Smooth muscle cell (in vitro differentiated cells): ENCODE results near the gene CAAP1. TPM values are rescaled to one million over a fixed set of nuclear protein-coding genes. Genes with fewer than 3 reads are reported as not detected.
"Not testable (repeated sequence)": the region's sequence is repeated elsewhere in the genome, so short reads cannot be mapped to it uniquely, and the experiment has no call there.

Experiments used
- DNase-seq: peaks from one replicate; lab custom pipeline; 2025; ENCODE audit not compliant: unreplicated experiment; lab: John Stamatoyannopoulos, UW
- H2AFZ ChIP-seq: fragments of 200-600 bp; sonication (generic); 2 replicates; pipeline ENCODE4 v1.6.0; 2016; ENCODE audit warnings: antibody characterized with exemption, low read depth, mild to moderate bottlenecking
- H3F3A ChIP-seq: fragments of 200-600 bp; sonication (generic); 2 replicates; pipeline ENCODE4 v1.6.0; 2017; ENCODE audit warnings: antibody characterized with exemption, low read depth
- H3K27ac ChIP-seq: fragments of 200-600 bp; sonication (generic); 2 replicates; pipeline ENCODE4 v1.5.1; 2016; ENCODE audit warnings: low read depth, mild to moderate bottlenecking
- H3K27me3 ChIP-seq: fragments of 200-600 bp; sonication (generic); 2 replicates; pipeline ENCODE4 v1.6.1; 2016; ENCODE audit warnings: low read depth, mild to moderate bottlenecking
- H3K36me3 ChIP-seq: fragments of 200-600 bp; sonication (generic); 2 replicates; pipeline ENCODE4 v1.5.1; 2016; ENCODE audit warnings: low read depth
- H3K4me1 ChIP-seq: fragments of 200-600 bp; sonication (generic); 2 replicates; pipeline ENCODE4 v1.5.1; 2016; ENCODE audit warnings: low read depth
- H3K4me2 ChIP-seq: fragments of 200-600 bp; sonication (generic); 2 replicates; pipeline ENCODE4 v1.6.0; 2016; ENCODE audit warnings: mild to moderate bottlenecking
- H3K4me3 ChIP-seq: fragments of 200-600 bp; sonication (generic); 2 replicates; pipeline ENCODE4 v1.5.1; 2016; ENCODE audit warnings: mild to moderate bottlenecking
- H3K79me2 ChIP-seq: fragments of 200-600 bp; sonication (generic); 2 replicates; pipeline ENCODE4 v1.6.0; 2016; ENCODE audit warnings: low read depth, mild to moderate bottlenecking
- H3K9ac ChIP-seq: fragments of 200-600 bp; sonication (generic); 2 replicates; pipeline ENCODE4 v1.6.0; 2016; ENCODE audit warnings: low read depth
- H3K9me3 ChIP-seq: fragments of 200-600 bp; sonication (generic); replicated peaks from 2 replicates; pipeline ENCODE4 v1.5.1; 2016; ENCODE audit warnings: low read depth
- H4K20me1 ChIP-seq: fragments of 200-600 bp; sonication (generic); 2 replicates; pipeline ENCODE4 v1.6.0; 2016; ENCODE audit warnings: low read depth
- WGBS: methylation state at CpG from one replicate; pipeline ENCODE4 v1.1.7; 2016; ENCODE audit warnings: low lambda C conversion rate; 5-methylcytosine and 5-hydroxymethylcytosine counted together
- polyA plus RNA-seq: library from polyadenylated mRNA; unstranded; fragments of >200 nt; fragmentation: Nextera tagmentation; extraction: Ambion mirVana; gene quantifications from 2 replicates; pipeline ENCODE4 v1.2.1, GENCODE V29; 2016
- total RNA-seq: library from RNA; depleted of rRNA; stranded (reverse); fragments of >200 nt; gene quantifications from 2 replicates; pipeline ENCODE4 v1.2.3, GENCODE V29; 2014
- TF ChIP-seq, protein P1 (sequence below): fragments of 200-600 bp; sonication (generic); IDR thresholded peaks from 2 replicates; pipeline ENCODE4 v1.5.1; 2017; ENCODE audit warnings: borderline replicate concordance, mild to moderate bottlenecking, antibody characterized with exemption; ENCODE audit not compliant: insufficient read depth, poor library complexity, severe bottlenecking

The CAAP1 gene
- total and polyA plus RNA-seq, 2 experiments from 2014 or later = 18.4 to 18.7 TPM

GRCh38 chr9:26880262-26880661 lies 12.3 kb downstream of the CAAP1 start:
- 97% methylated on average over 4 of the region's 4 CpGs for WGBS
- Histone ChIP-seq H3K79me2 (peaks cover 5% of the 10 kb centered on the region), H3K4me1 (no peaks in the 10 kb centered on the region), H3K27me3 (no peaks in the 10 kb centered on the region), H2AFZ (no peak overlapping the region), H4K20me1 (no peaks in the 10 kb centered on the region), H3K4me2 (no peak overlapping the region), H3K4me3 (no peak overlapping the region), H3K36me3 (peaks cover 10% of the 10 kb centered on the region), H3K27ac (no peak overlapping the region), H3K9ac (no peak overlapping the region), H3K9me3 (no peaks in the 10 kb centered on the region), H3F3A (no peaks in the 10 kb centered on the region)
- TF ChIP-seq, protein P1, sequence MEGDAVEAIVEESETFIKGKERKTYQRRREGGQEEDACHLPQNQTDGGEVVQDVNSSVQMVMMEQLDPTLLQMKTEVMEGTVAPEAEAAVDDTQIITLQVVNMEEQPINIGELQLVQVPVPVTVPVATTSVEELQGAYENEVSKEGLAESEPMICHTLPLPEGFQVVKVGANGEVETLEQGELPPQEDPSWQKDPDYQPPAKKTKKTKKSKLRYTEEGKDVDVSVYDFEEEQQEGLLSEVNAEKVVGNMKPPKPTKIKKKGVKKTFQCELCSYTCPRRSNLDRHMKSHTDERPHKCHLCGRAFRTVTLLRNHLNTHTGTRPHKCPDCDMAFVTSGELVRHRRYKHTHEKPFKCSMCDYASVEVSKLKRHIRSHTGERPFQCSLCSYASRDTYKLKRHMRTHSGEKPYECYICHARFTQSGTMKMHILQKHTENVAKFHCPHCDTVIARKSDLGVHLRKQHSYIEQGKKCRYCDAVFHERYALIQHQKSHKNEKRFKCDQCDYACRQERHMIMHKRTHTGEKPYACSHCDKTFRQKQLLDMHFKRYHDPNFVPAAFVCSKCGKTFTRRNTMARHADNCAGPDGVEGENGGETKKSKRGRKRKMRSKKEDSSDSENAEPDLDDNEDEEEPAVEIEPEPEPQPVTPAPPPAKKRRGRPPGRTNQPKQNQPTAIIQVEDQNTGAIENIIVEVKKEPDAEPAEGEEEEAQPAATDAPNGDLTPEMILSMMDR = no peak
- DNase-seq = no peak

DNA sequence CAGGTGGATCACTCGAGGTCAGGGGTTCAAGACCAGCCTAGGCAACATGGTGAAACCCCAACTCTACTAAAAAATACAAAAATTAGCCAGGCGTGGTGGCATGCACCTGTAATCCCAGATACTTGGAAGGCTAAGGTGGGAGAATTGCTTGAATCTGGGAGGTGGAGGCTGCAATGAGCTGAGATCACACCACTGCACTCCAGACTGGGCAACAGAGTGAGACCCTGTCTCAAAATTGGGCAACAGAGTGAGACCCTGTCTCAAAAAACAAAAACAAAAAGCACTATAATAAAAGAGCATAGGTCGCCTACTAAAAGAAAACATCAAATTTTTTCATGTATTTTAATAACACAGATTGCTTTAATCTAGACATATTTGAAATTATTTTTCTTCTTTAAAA lies 17.4 kb downstream of the CAAP1 start:
- H2AFZ ChIP-seq, H3K9me3 ChIP-seq, H3K79me2 ChIP-seq, DNase-seq, H3K4me1 ChIP-seq, H3K4me2 ChIP-seq, H3K27ac ChIP-seq, H3K27me3 ChIP-seq, H4K20me1 ChIP-seq, H3K36me3 ChIP-seq, H3K4me3 ChIP-seq, H3K9ac ChIP-seq, H3F3A ChIP-seq: not testable (repeated sequence)
- WGBS = 98% methylated on average over 3 of the region's 3 CpGs

- Histone ChIP-seq H3K27me3 (no peaks in the 10 kb centered on the region), H3K9me3 (no peaks in the 10 kb centered on the region), H4K20me1 (no peaks in the 10 kb centered on the region), H3K36me3 (no peaks in the 10 kb centered on the region), H3K27ac (no peak overlapping the region), H2AFZ (no peak overlapping the region), H3K9ac (no peak overlapping the region), H3K4me1 (no peaks in the 10 kb centered on the region), H3K4me3 (no peak overlapping the region), H3K79me2 (no peaks in the 10 kb centered on the region), H3K4me2 (no peak overlapping the region), H3F3A (no peaks in the 10 kb centered on the region)
- WGBS = 85% methylated on average over 8 of the region's 8 CpGs
- DNase-seq = no peak
- TF ChIP-seq, protein P1 = no peak
These were observed 22.3 kb downstream of the CAAP1 start for GRCh38 chr9:26870292-26870691.

- Histone ChIP-seq H3K27ac (no peak overlapping the region), H3K4me2 (no peak overlapping the region), H3K9ac (no peak overlapping the region), H2AFZ (no peak overlapping the region), H3K79me2 (no peaks in the 10 kb centered on the region), H3K36me3 (peaks cover 9% of the 10 kb centered on the region), H4K20me1 (no peaks in the 10 kb centered on the region), H3K4me3 (no peak overlapping the region), H3K27me3 (no peaks in the 10 kb centered on the region), H3F3A (no peaks in the 10 kb centered on the region), H3K4me1 (no peaks in the 10 kb centered on the region), H3K9me3 (no peaks in the 10 kb centered on the region)
- TF ChIP-seq, protein P1 = peak; percentile 20
- WGBS = 21% methylated on average over 1 of the region's 1 CpG
- DNase-seq = no peak
These were observed 29.5 kb downstream of the CAAP1 start for GRCh38 chr9:26863074-26863473.
